DND-41 (cell line): ENCODE measurements around the gene TMEM208.

Experiments used
- ATAC-seq: fragments of 200-7000 bp; cut with Tn5 transposase; 3 replicates; pipeline ENCODE4 v1.9.1; 2021; ENCODE audit warnings: low read depth; ENCODE audit not compliant: insufficient read depth
- DNase-seq: peaks from one replicate; pipeline ENCODE4 v3.0.0-alpha.2; 2020
- H2AFZ ChIP-seq: 2 replicates; pipeline ENCODE4 v1.6.0; 2012; ENCODE audit warnings: low read depth, low read length
- H3K27ac ChIP-seq: 2 replicates; pipeline ENCODE4 v1.5.1; 2012; ENCODE audit warnings: low read length, inconsistent platforms
- H3K27me3 ChIP-seq: fragments of 200-600 bp; sonication (generic); 2 replicates; pipeline ENCODE4 v1.6.0; 2012; ENCODE audit warnings: low read length, mild to moderate bottlenecking, inconsistent platforms; ENCODE audit not compliant: insufficient read depth, poor library complexity
- H3K36me3 ChIP-seq: 2 replicates; pipeline ENCODE4 v1.5.1; 2012; ENCODE audit warnings: low read length, inconsistent platforms; ENCODE audit not compliant: insufficient read depth
- H3K4me1 ChIP-seq: 2 replicates; pipeline ENCODE4 v1.5.1; 2012; ENCODE audit warnings: mild to moderate bottlenecking, low read length; ENCODE audit not compliant: insufficient read depth
- H3K4me2 ChIP-seq: 2 replicates; pipeline ENCODE4 v1.6.0; 2012; ENCODE audit warnings: mild to moderate bottlenecking, moderate library complexity, low read length, inconsistent platforms; ENCODE audit not compliant: insufficient read depth
- H3K4me3 ChIP-seq, 2 experiments: fragments of 200-600 bp in 1 of 2; shearing (Covaris generic) in 1 of 2; 2 replicates each; pipeline ENCODE4 v1.5.1; 2012 to 2016; ENCODE audit warnings: inconsistent platforms in 2 of 2, low read length in 2 of 2, mild to moderate bottlenecking in 2 of 2, low read depth in 1 of 2, moderate library complexity in 1 of 2
- H3K79me2 ChIP-seq: 2 replicates; pipeline ENCODE4 v1.6.0; 2012; ENCODE audit warnings: low read length, inconsistent platforms; ENCODE audit not compliant: insufficient read depth
- H3K9ac ChIP-seq: 2 replicates; pipeline ENCODE4 v1.6.0; 2012; ENCODE audit warnings: low read depth, mild to moderate bottlenecking, inconsistent platforms, low read length, moderate library complexity
- H3K9me3 ChIP-seq: 2 replicates; pipeline ENCODE4 v1.5.1; 2012; ENCODE audit warnings: low read length, moderate library complexity, mild to moderate bottlenecking, inconsistent platforms; ENCODE audit not compliant: insufficient read depth, severe bottlenecking
- H4K20me1 ChIP-seq: 2 replicates; pipeline ENCODE4 v1.6.0; 2012; ENCODE audit warnings: low read length; ENCODE audit not compliant: insufficient read depth
- EZH2 ChIP-seq: IDR thresholded peaks from 3 replicates; pipeline ENCODE4 v1.6.1; 2012; ENCODE audit warnings: borderline replicate concordance, low read depth, mild to moderate bottlenecking, moderate library complexity, low read length, inconsistent platforms; ENCODE audit not compliant: severe bottlenecking
- TF ChIP-seq, protein P1 (sequence below): IDR thresholded peaks from 2 replicates; pipeline ENCODE4 v1.5.1; 2012; ENCODE audit warnings: borderline replicate concordance, low read length, moderate library complexity, mild to moderate bottlenecking; ENCODE audit not compliant: poor library complexity, severe bottlenecking; ENCODE audit errors: extremely low read depth

The TMEM208 gene

DNA sequence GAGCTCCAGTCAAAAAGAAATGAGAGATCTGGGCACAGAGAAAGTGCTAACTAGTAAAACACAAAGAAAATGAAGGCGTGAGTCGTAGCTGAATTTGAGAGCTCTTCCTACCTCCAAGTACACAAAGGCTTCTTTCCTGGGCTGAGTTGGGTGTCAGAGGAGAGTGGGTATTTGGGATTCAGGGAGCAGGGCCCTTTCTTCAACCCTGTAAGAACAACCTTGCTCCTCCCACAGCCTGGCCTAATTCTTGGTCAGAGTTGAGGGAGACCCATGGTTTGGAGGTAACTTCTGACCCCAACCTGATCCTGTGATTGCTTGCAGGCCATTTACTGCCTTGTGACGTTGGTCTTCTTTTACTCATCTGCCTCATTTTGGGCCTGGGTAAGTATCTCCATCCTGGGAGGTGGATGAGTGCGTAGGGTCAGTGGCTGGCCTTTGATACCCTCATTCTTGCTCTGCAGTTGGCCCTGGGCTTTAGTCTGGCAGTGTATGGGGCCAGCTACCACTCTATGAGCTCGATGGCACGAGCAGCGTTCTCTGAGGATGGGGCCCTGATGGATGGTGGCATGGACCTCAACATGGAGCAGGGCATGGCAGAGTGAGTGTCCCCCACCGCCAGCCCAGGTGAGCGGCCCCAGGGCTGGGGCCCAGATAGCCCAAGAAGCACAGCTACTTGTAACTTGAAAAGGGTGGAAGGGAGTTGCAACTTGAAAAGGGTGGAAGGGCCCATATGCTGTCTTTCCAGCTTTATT is 1.3 kb downstream of the TMEM208 start:
- peak overlapping the region; percentile 78 for H3K9ac ChIP-seq
- no peaks in the 10 kb centered on the region for H3K27me3 ChIP-seq
- no peak for TF ChIP-seq EZH2
- TF ChIP-seq, protein P1, sequence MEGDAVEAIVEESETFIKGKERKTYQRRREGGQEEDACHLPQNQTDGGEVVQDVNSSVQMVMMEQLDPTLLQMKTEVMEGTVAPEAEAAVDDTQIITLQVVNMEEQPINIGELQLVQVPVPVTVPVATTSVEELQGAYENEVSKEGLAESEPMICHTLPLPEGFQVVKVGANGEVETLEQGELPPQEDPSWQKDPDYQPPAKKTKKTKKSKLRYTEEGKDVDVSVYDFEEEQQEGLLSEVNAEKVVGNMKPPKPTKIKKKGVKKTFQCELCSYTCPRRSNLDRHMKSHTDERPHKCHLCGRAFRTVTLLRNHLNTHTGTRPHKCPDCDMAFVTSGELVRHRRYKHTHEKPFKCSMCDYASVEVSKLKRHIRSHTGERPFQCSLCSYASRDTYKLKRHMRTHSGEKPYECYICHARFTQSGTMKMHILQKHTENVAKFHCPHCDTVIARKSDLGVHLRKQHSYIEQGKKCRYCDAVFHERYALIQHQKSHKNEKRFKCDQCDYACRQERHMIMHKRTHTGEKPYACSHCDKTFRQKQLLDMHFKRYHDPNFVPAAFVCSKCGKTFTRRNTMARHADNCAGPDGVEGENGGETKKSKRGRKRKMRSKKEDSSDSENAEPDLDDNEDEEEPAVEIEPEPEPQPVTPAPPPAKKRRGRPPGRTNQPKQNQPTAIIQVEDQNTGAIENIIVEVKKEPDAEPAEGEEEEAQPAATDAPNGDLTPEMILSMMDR: no peak
- H2AFZ ChIP-seq: no peak overlapping the region
- peaks cover 51% of the 10 kb centered on the region for H3K36me3 ChIP-seq
- ATAC-seq (no peak), DNase-seq (no peak)
- H3K4me2 ChIP-seq: peak overlapping the region; percentile 98
- H3K79me2 ChIP-seq: peaks cover 28% of the 10 kb centered on the region
- peaks cover 22% of the 10 kb centered on the region; the same call in 1 of the 2 replicates for H4K20me1 ChIP-seq
- H3K9me3 ChIP-seq: no peaks in the 10 kb centered on the region
- peaks cover 33% of the 10 kb centered on the region for H3K4me1 ChIP-seq
- 0 out of 2 replicates have a peak overlapping the region, but pooled peaks have one; percentile 81 for H3K27ac ChIP-seq
- H3K4me3 ChIP-seq: peak overlapping the region; percentile 77 to 89; a peak in 3 of 4 replicates

DNA sequence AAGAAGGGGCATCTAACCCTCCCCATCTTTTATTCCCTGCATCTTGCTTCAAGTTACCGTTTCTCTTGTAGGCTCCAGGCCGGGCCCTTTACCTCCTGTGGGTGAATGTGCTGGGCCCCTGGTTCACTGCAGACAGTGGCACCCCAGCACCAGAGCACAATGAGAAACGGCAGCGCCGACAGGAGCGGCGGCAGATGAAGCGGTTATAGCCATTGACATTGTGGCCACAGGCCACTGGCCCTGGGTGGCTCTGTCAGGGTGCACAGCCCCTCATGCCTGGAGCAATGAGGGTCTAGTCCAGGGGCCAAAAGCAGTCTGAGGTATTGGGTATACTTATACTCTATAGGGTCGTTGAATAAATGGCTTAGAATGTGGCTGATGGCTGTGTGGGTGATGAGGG is 2.0 kb downstream of the TMEM208 start:
- Histone ChIP-seq H3K4me3 (no peak overlapping the region), H3K4me2 (0 out of 2 replicates have a peak overlapping the region, but pooled peaks have one; percentile 98), H3K9me3 (no peaks in the 10 kb centered on the region), H4K20me1 (peaks cover 22% of the 10 kb centered on the region; the same call in 1 of the 2 replicates), H3K4me1 (peaks cover 33% of the 10 kb centered on the region), H2AFZ (no peak overlapping the region), H3K9ac (no peak overlapping the region), H3K27ac (no peak overlapping the region), H3K79me2 (peaks cover 28% of the 10 kb centered on the region), H3K27me3 (no peaks in the 10 kb centered on the region), H3K36me3 (peaks cover 55% of the 10 kb centered on the region)
- DNase-seq: no peak
- ATAC-seq: no peak
- TF ChIP-seq EZH2: no peak
- TF ChIP-seq, protein P1: no peak

DNA sequence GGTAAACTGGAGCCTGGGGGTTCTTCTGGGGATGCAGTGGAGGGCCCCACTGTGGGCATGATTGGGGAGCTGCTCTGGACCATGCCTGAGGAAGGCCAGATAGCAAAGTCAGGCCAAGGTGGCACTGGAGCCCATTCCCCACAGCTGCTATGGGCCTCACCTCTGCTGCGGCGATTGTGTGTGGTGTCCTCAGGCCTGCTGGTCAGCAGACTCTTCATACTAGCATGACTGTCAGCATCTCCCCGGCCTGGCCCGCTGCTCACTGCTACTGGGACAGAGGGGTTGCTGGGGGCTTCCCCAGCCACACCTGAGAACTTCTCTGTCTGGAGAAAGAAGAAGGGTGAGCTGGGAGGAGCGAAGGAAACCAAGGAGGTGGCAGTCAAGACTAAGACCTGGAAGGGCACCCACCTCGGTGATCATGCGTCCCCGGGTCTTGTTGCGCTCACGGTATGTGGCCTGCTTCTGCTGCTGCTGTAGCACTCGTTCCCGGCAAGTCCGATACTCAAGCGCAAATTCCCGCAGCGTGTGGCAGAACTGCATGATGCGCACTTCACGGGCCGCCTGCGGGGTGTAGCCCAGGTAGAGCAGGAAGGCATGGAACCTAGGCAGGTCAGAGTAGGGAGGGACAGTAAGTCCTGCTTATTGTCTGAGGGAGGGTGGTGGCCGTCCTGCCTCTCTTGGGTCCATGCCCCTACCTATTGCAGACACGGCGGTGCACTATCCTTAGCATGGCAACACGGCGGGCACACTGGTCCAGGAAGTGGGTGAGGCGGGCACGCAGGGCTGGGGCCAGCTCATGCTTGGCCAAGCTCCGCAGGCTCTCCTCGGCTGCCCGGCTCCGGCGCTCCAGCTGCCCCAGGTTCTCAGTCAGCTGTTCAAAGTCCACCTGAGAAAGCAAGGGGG is 3.2 kb downstream of the TMEM208 start:
- Histone ChIP-seq H3K4me1 (peaks cover 35% of the 10 kb centered on the region), H3K36me3 (peaks cover 65% of the 10 kb centered on the region), H3K27me3 (no peaks in the 10 kb centered on the region), H3K4me2 (no peak overlapping the region), H3K9me3 (no peaks in the 10 kb centered on the region), H3K27ac (no peak overlapping the region), H4K20me1 (peaks cover 22% of the 10 kb centered on the region; the same call in 1 of the 2 replicates), H3K79me2 (peaks cover 38% of the 10 kb centered on the region), H3K4me3 (no peak overlapping the region), H3K9ac (no peak overlapping the region), H2AFZ (no peak overlapping the region)
- no peak for DNase-seq
- TF ChIP-seq, protein P1: no peak
- TF ChIP-seq EZH2: no peak
- no peak for ATAC-seq
